Fibroblast of lung (primary cell): Measurements from ENCODE around the gene TBXA2R.

Experiments used
- EZH2 ChIP-seq: IDR thresholded peaks from 2 replicates; pipeline ENCODE4 v1.5.1; 2012; ENCODE audit warnings: low read length, control low read depth, mild to moderate bottlenecking; ENCODE audit errors: missing control alignments
- TF ChIP-seq, protein P1 (sequence below), 2 donors: IDR thresholded peaks in 1 of 2; conservative IDR thresholded peaks in 1 of 2; 1 replicate in 1 of 2; 2 replicates in 1 of 2; pipeline ENCODE4 v1.5.1; 2011 to 2012; ENCODE audit warnings: low read length in 2 of 2, control low read depth in 1 of 2, inconsistent platforms in 1 of 2, low read depth in 1 of 2, mild to moderate bottlenecking in 1 of 2

DNA sequence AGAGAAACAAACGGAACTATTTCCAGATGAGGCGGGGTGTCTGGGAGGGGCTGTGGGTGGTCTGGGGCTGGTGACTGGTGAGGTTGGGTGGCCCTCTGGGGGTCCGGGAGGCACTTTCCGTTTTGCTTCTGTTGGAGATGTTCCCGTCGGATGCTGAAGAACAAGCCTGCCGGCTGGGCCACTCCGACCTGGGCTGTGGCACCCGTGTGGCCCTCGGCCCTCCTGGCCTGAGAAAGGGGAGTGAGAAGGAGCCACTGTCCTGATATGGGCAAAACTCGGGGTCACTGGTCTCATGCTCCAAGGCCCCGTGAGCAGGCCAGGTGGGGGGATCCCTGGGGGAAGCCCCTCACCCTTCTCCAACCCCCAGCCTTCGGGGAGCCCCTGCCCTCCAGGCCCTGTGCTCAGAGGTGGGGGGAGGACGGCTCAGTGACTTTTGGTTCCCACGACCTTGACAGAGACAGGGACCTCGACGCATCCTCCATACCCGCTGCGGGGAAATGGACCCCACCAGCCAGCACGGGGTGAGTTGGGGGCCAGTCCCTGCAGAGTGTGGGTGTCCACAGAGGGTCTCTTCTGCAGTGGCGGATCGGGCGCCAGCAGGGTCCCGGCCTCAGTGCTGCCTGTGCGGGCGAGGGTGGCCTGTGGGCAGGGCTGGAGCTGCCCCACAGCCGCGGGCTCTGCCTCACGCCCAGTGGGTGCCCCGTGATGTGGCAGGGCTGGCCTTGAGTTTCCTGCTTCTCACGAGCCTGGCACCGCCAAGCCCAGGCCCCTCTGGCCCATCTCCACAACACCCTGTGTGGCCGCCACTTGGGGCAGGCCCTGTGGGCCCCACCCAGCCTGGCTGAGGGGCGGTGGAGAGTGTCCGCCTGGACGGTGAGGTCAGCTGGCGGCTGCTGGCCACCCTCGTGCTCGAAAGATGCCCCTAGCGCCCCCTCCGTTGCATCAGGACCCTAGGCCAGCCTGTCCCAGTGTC, 4.4 kb upstream of the TBXA2R start:
- TF ChIP-seq, protein P1, sequence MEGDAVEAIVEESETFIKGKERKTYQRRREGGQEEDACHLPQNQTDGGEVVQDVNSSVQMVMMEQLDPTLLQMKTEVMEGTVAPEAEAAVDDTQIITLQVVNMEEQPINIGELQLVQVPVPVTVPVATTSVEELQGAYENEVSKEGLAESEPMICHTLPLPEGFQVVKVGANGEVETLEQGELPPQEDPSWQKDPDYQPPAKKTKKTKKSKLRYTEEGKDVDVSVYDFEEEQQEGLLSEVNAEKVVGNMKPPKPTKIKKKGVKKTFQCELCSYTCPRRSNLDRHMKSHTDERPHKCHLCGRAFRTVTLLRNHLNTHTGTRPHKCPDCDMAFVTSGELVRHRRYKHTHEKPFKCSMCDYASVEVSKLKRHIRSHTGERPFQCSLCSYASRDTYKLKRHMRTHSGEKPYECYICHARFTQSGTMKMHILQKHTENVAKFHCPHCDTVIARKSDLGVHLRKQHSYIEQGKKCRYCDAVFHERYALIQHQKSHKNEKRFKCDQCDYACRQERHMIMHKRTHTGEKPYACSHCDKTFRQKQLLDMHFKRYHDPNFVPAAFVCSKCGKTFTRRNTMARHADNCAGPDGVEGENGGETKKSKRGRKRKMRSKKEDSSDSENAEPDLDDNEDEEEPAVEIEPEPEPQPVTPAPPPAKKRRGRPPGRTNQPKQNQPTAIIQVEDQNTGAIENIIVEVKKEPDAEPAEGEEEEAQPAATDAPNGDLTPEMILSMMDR (conservative IDR thresholded peaks at IDR 0.05 in 1 of 2, IDR thresholded peaks at IDR 0.05 in 1 of 2; ENCODE audit: low read depth in 1 of 2, low read length in 2 of 2): no peak
- TF ChIP-seq EZH2: no peak
